ENCODE results near the gene SLC30A2.

SLC30A2 gene

DNA sequence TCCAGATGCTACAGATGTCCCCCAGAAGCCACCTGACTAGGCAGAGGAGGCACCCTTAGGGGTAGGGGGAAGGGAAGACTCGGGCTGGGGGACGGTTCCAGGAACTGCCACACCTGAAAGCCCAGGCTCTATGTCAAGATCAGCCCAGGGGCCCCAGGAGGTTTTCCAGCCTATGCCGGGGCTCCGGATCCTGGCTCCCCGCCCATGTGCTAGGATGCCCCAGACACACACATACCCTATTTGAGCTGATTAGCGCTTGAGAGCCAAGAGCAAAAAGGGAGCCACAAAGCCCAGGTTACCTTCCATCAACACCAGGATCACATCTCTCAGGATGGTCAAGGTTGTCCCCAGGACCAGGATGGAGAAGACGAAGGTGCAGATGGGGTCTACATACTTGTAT, 4.5 kb downstream of the SLC30A2 start:
- DNase-seq: no peak
- TF ChIP-seq, protein P1, sequence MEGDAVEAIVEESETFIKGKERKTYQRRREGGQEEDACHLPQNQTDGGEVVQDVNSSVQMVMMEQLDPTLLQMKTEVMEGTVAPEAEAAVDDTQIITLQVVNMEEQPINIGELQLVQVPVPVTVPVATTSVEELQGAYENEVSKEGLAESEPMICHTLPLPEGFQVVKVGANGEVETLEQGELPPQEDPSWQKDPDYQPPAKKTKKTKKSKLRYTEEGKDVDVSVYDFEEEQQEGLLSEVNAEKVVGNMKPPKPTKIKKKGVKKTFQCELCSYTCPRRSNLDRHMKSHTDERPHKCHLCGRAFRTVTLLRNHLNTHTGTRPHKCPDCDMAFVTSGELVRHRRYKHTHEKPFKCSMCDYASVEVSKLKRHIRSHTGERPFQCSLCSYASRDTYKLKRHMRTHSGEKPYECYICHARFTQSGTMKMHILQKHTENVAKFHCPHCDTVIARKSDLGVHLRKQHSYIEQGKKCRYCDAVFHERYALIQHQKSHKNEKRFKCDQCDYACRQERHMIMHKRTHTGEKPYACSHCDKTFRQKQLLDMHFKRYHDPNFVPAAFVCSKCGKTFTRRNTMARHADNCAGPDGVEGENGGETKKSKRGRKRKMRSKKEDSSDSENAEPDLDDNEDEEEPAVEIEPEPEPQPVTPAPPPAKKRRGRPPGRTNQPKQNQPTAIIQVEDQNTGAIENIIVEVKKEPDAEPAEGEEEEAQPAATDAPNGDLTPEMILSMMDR (IDR thresholded peaks at IDR 0.05; ENCODE audit: low read depth, low read length): no peak
- H3K27me3 ChIP-seq (ENCODE audit: insufficient read depth, low read depth, severe bottlenecking): no peaks in the 10 kb centered on the region

DNA sequence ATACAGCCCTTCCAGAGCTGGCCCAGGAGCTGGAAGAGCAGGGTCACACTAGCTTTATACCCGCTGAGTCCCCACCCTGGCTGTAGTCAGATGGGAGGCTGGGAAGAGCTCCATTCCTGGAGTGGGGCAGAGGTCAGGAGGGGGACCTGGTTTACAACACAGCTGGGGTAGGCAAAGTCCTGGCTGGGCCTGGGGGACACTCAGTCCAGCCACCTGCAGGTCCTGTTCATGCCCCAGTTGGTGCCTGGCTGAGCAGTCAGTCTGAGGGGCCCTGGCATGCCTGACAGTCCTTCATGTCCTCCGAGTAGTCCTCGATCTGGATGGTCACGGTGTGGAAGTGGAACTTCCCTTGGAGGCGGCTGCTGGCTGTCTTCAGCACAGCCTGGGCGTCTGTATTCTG, 7.0 kb downstream of the SLC30A2 start:
- Histone ChIP-seq H3K4me3 (ENCODE audit: low read depth, low read length) (no peak overlapping the region), H3K27me3 (ENCODE audit: insufficient read depth, low read depth, severe bottlenecking) (no peaks in the 10 kb centered on the region), H3K36me3 (no peaks in the 10 kb centered on the region), H3K27ac (no peak overlapping the region), H3K9me3 (ENCODE audit: severe bottlenecking) (no peaks in the 10 kb centered on the region)
- TF ChIP-seq, protein P1 (IDR thresholded peaks at IDR 0.05; ENCODE audit: low read depth, low read length): no peak
- DNase-seq: no peak

More for the DNA sequence above, 4.5 kb downstream of the SLC30A2 start:
- H3K9me3 ChIP-seq (ENCODE audit: severe bottlenecking): no peaks in the 10 kb centered on the region
- no peaks in the 10 kb centered on the region for H3K36me3 ChIP-seq
- H3K4me3 ChIP-seq (ENCODE audit: low read depth, low read length): no peak overlapping the region
- H3K27ac ChIP-seq: no peak overlapping the region

DNA sequence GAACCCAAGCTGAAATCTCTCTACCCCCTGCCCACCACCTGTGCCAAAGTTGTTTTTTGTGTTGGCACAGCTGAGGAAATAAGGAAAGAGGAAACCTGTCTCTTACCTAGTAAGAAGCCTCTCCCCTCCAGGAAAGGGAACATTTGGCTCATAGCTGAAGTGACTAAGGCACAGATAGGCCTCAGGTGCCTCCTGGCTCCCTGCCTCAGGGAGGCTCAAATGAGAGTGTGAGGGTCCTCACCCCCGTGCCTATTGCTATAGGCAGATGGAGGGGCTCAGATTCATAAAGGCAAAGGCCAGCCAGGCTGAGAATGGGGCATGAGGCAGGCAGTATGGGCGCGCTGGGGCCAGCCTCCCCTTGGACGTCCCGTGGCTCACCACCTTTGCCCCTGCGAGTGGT, 7.4 kb downstream of the SLC30A2 start:
- Histone ChIP-seq H3K27ac (no peak overlapping the region), H3K9me3 (ENCODE audit: severe bottlenecking) (no peaks in the 10 kb centered on the region), H3K4me3 (ENCODE audit: low read depth, low read length) (no peak overlapping the region), H3K36me3 (no peaks in the 10 kb centered on the region), H3K27me3 (ENCODE audit: insufficient read depth, low read depth, severe bottlenecking) (no peaks in the 10 kb centered on the region)
- TF ChIP-seq, protein P1 (IDR thresholded peaks at IDR 0.05; ENCODE audit: low read depth, low read length): no peak
- DNase-seq: no peak

DNA sequence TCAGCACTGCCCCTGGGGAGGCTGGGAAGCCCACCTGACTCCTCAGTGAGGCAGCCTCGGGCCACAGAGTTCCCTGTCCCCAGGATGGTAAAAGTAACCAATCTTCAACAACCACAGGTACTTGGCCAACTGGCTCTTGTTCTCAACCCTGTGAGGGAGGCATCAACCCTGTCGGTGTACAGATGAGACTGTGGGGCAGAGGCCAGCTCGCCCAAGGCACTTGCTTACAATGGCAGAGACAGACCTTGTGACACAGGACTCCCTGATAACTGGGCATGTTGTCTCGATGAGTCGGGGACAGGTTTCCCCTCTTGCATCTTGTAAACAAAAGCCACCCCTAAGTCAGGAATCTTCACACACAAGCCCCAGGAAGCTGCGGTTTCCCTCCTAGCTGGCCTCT, 8.0 kb downstream of the SLC30A2 start:
- H3K9me3 ChIP-seq (ENCODE audit: severe bottlenecking): no peaks in the 10 kb centered on the region
- H3K36me3 ChIP-seq: no peaks in the 10 kb centered on the region
- DNase-seq: no peak
- H3K4me3 ChIP-seq (ENCODE audit: low read depth, low read length): no peak overlapping the region
- no peak overlapping the region for H3K27ac ChIP-seq
- H3K27me3 ChIP-seq (ENCODE audit: insufficient read depth, low read depth, severe bottlenecking): no peaks in the 10 kb centered on the region
- TF ChIP-seq, protein P1 (IDR thresholded peaks at IDR 0.05; ENCODE audit: low read depth, low read length): no peak

DNA sequence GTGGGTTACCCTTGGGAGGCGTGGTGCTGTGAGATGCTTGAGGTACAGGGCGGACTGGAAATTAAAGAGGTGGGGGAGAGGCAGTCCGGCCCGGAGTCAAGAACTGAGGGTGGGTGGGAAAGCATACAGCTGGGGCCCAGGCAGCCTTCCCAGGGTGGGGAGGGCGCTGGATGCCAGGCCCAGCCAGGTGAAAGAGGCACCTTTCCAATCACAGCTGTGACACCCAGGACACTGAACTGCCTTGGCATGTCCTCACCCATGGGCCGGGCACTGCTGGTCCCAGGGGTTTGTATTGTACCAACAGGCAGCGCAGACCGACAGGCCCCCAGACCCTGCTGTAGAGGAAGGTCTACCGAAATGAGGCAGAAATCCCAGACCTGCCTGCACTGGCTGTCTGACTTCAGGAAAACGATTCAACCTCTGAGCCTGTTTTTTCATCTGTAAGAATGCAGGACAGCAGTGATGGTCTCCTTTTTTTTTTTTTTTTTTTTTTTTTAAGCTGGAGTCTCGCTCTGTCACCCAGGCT, 9.1 kb downstream of the SLC30A2 start:
- DNase-seq: no peak

More for the DNA sequence above, 9.1 kb downstream of the SLC30A2 start:
- Histone ChIP-seq H3K4me3 (ENCODE audit: low read depth, low read length) (no peak overlapping the region), H3K27me3 (ENCODE audit: insufficient read depth, low read depth, severe bottlenecking) (no peaks in the 10 kb centered on the region), H3K36me3 (no peaks in the 10 kb centered on the region), H3K9me3 (ENCODE audit: severe bottlenecking) (no peaks in the 10 kb centered on the region), H3K27ac (no peak overlapping the region)
- TF ChIP-seq, protein P1 (IDR thresholded peaks at IDR 0.05; ENCODE audit: low read depth, low read length): no peak

Data from WERI-Rb-1 (cell line).